Endothelial cell (in vitro differentiated cells): ENCODE results near the gene GRAMD1B. TPM values are rescaled to one million over a fixed set of nuclear protein-coding genes. Genes with fewer than 3 reads are reported as not detected.

ENCODE experiments used
- DNase-seq: peaks from one replicate; pipeline ENCODE4 v3.0.0; 2021; ENCODE audit warnings: low spot score
- H3K27ac Mint-ChIP-seq: one replicate; pipeline ENCODE4 v1.8.0; 2021; ENCODE audit warnings: mixed read lengths, inconsistent platforms; ENCODE audit not compliant: unreplicated experiment
- H3K27me3 Mint-ChIP-seq: one replicate; pipeline ENCODE4 v1.8.0; 2021; ENCODE audit warnings: mild to moderate bottlenecking, moderate library complexity, mixed read lengths, inconsistent platforms; ENCODE audit not compliant: unreplicated experiment
- H3K36me3 Mint-ChIP-seq: one replicate; pipeline ENCODE4 v1.8.0; 2021; ENCODE audit warnings: mild to moderate bottlenecking, low read depth, mixed read lengths, inconsistent platforms; ENCODE audit not compliant: unreplicated experiment
- H3K4me1 Mint-ChIP-seq: one replicate; pipeline ENCODE4 v1.8.0; 2021; ENCODE audit warnings: mild to moderate bottlenecking, mixed read lengths, inconsistent platforms; ENCODE audit not compliant: unreplicated experiment
- H3K4me3 Mint-ChIP-seq: one replicate; pipeline ENCODE4 v1.8.0; 2021; ENCODE audit warnings: mild to moderate bottlenecking, mixed read lengths, inconsistent platforms; ENCODE audit not compliant: unreplicated experiment
- H3K9me3 Mint-ChIP-seq: one replicate; pipeline ENCODE4 v1.8.0; 2021; ENCODE audit warnings: mixed read lengths, inconsistent platforms; ENCODE audit not compliant: unreplicated experiment
- CTCF ChIP-seq: fragments of 200-600 bp; sonication (generic); IDR thresholded peaks from one replicate; pipeline ENCODE4 v1.5.0; 2021; ENCODE audit warnings: antibody characterized with exemption; ENCODE audit not compliant: unreplicated experiment
- total RNA-seq: library from RNA; stranded (reverse); fragmentation: NEBNext Ultra II Directional; extraction: Animal tissue kit (Norgen Biotek cat#: 25700); gene quantifications from one replicate; pipeline ENCODE4 v1.2.1, GENCODE V29; 2021; ENCODE audit not compliant: unreplicated experiment

GRAMD1B gene
- total RNA-seq, 1 donor from 2014 or later: 49.6 TPM

GRCh38 chr11:123581651-123582399 lies 151.8 kb downstream of the GRAMD1B start:
- peaks cover 45% of the 10 kb centered on the region for H3K4me1 Mint-ChIP-seq
- H3K27me3 Mint-ChIP-seq: peaks cover 20% of the 10 kb centered on the region
- H3K4me3 Mint-ChIP-seq: no peak overlapping the region
- H3K27ac Mint-ChIP-seq: no peak overlapping the region
- H3K36me3 Mint-ChIP-seq: peaks cover 28% of the 10 kb centered on the region
- H3K9me3 Mint-ChIP-seq: no peaks in the 10 kb centered on the region
- TF ChIP-seq CTCF: no peak
- no peak for DNase-seq

- Mint-ChIP-seq H3K4me1 (peaks cover 48% of the 10 kb centered on the region), H3K9me3 (no peaks in the 10 kb centered on the region), H3K36me3 (peaks cover 25% of the 10 kb centered on the region), H3K27me3 (peaks cover 22% of the 10 kb centered on the region), H3K27ac (peak overlapping the region; percentile 55), H3K4me3 (peak overlapping the region; percentile 72)
- DNase-seq: no peak
- no peak for TF ChIP-seq CTCF
Measured at GRCh38 chr11:123582992-123583504, 153.0 kb downstream of the GRAMD1B start.

GRCh38 chr11:123584186-123584585 lies 154.1 kb downstream of the GRAMD1B start:
- Mint-ChIP-seq H3K4me1 (peaks cover 43% of the 10 kb centered on the region), H3K36me3 (peaks cover 29% of the 10 kb centered on the region), H3K27me3 (peaks cover 21% of the 10 kb centered on the region), H3K9me3 (no peaks in the 10 kb centered on the region), H3K4me3 (no peak overlapping the region), H3K27ac (no peak overlapping the region)
- TF ChIP-seq CTCF: no peak
- no peak for DNase-seq

- no peak for DNase-seq
- H3K27ac Mint-ChIP-seq: peak overlapping the region; percentile 72
- H3K9me3 Mint-ChIP-seq: no peaks in the 10 kb centered on the region
- peaks cover 20% of the 10 kb centered on the region for H3K27me3 Mint-ChIP-seq
- no peak for TF ChIP-seq CTCF
- H3K4me3 Mint-ChIP-seq: no peak overlapping the region
- H3K36me3 Mint-ChIP-seq: peaks cover 27% of the 10 kb centered on the region
- peaks cover 45% of the 10 kb centered on the region for H3K4me1 Mint-ChIP-seq
Measured at GRCh38 chr11:123584737-123585136, 154.7 kb downstream of the GRAMD1B start.

- peaks cover 50% of the 10 kb centered on the region for H3K4me1 Mint-ChIP-seq
- peaks cover 24% of the 10 kb centered on the region for H3K36me3 Mint-ChIP-seq
- H3K27me3 Mint-ChIP-seq: peaks cover 20% of the 10 kb centered on the region
- no peak overlapping the region for H3K4me3 Mint-ChIP-seq
- TF ChIP-seq CTCF: no peak
- peak overlapping the region; percentile 72 for H3K27ac Mint-ChIP-seq
- DNase-seq: no peak
- no peaks in the 10 kb centered on the region for H3K9me3 Mint-ChIP-seq
Measured at GRCh38 chr11:123585206-123585605, 155.1 kb downstream of the GRAMD1B start.
